Measurements from ENCODE around the gene TOP2A.
"Not testable (repeated sequence)": the region's sequence is repeated elsewhere in the genome, so short reads cannot be mapped to it uniquely, and the experiment has no call there.

DNA sequence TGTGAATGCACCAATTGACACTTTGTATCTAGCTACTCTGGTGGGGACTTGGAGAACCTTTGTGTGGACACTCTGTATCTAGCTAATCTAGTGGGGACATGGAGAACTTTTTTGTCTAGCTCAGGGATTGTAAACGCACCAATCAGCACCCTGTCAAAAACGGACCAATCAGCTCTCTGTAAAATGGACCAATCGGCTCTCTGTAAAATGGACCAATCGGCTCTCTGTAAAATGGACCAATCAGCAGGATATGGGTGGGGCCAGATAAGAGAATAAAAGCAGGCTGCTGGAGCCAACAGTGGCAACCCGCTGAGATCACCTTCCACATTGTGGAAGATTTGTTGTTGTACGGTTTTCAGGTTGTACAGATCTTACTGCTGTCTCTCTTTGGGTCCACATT, 41.2 kb downstream of the TOP2A start:
- TF ChIP-seq POLR2A, POLR2AphosphoS5 (IDR thresholded peaks at IDR 0.05): not testable (repeated sequence)
- TF ChIP-seq, protein P1, sequence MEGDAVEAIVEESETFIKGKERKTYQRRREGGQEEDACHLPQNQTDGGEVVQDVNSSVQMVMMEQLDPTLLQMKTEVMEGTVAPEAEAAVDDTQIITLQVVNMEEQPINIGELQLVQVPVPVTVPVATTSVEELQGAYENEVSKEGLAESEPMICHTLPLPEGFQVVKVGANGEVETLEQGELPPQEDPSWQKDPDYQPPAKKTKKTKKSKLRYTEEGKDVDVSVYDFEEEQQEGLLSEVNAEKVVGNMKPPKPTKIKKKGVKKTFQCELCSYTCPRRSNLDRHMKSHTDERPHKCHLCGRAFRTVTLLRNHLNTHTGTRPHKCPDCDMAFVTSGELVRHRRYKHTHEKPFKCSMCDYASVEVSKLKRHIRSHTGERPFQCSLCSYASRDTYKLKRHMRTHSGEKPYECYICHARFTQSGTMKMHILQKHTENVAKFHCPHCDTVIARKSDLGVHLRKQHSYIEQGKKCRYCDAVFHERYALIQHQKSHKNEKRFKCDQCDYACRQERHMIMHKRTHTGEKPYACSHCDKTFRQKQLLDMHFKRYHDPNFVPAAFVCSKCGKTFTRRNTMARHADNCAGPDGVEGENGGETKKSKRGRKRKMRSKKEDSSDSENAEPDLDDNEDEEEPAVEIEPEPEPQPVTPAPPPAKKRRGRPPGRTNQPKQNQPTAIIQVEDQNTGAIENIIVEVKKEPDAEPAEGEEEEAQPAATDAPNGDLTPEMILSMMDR (IDR thresholded peaks at IDR 0.05), result not testable (repeated sequence)
